GM21447 (cell line): ENCODE measurements around the gene GPBP1L1.
"Not testable (repeated sequence)": the region's sequence is repeated elsewhere in the genome, so short reads cannot be mapped to it uniquely, and the experiment has no call there.

Experiments used
- ATAC-seq: cut with Tn5 transposase; IDR thresholded peaks from one replicate; pipeline ENCODE4 v1.9.1; 2021; ENCODE audit not compliant: unreplicated experiment

Gene GPBP1L1

GRCh38 chr1:45604239-45604638, 82.1 kb downstream of the GPBP1L1 start:
- no peak for ATAC-seq

GRCh38 chr1:45596765-45597164, 89.6 kb downstream of the GPBP1L1 start:
- ATAC-seq: not testable (repeated sequence)

- no peak for ATAC-seq
These were observed 91.9 kb downstream of the GPBP1L1 start for GRCh38 chr1:45594412-45594811.

- ATAC-seq: no peak
These were observed 96.5 kb downstream of the GPBP1L1 start for GRCh38 chr1:45589861-45590260.

GRCh38 chr1:45586769-45587168, 99.6 kb downstream of the GPBP1L1 start:
- ATAC-seq: no peak

- no peak for ATAC-seq
These were observed 100.7 kb downstream of the GPBP1L1 start for GRCh38 chr1:45585496-45586075.

- no peak for ATAC-seq
These were observed 101.3 kb downstream of the GPBP1L1 start for GRCh38 chr1:45585110-45585426.

- ATAC-seq: peak; percentile 35
These were observed 101.8 kb downstream of the GPBP1L1 start for GRCh38 chr1:45584351-45585109.

GRCh38 chr1:45583666-45584350, 102.5 kb downstream of the GPBP1L1 start, which contains the start of gene NASP:
Gene NASP (plus strand): TSS chr1:45584041. CDS start chr1:45584147, 106 bp downstream.
- ATAC-seq: peak; percentile 59

GRCh38 chr1:45583264-45583665, 103.1 kb downstream of the GPBP1L1 start:
- ATAC-seq: peak; percentile 64
